GM06990 (cell line): ENCODE measurements around the gene REXO1.

ENCODE experiments used
- DNase-seq: peaks from one replicate; pipeline ENCODE4 v3.0.0-alpha.2; 2011; ENCODE audit not compliant: insufficient read length; ENCODE audit errors: extremely low read depth
- H3K27me3 ChIP-seq: replicated peaks from 2 replicates; pipeline ENCODE4 v1.6.0; 2011; ENCODE audit warnings: low read length; ENCODE audit not compliant: control insufficient read depth, insufficient read depth
- H3K36me3 ChIP-seq: 2 replicates; pipeline ENCODE4 v1.5.1; 2011; ENCODE audit warnings: low read length; ENCODE audit not compliant: control insufficient read depth, insufficient read depth
- H3K4me3 ChIP-seq: replicated peaks from 2 replicates; pipeline ENCODE4 v1.5.1; 2011; ENCODE audit warnings: low read depth, mild to moderate bottlenecking, control low read depth, low read length
- CTCF ChIP-seq: IDR thresholded peaks from 2 replicates; pipeline ENCODE4 v1.5.1; 2011; ENCODE audit warnings: low read length, control low read depth, mild to moderate bottlenecking, inconsistent platforms; ENCODE audit not compliant: insufficient read depth, poor library complexity, severe bottlenecking

The REXO1 gene

DNA sequence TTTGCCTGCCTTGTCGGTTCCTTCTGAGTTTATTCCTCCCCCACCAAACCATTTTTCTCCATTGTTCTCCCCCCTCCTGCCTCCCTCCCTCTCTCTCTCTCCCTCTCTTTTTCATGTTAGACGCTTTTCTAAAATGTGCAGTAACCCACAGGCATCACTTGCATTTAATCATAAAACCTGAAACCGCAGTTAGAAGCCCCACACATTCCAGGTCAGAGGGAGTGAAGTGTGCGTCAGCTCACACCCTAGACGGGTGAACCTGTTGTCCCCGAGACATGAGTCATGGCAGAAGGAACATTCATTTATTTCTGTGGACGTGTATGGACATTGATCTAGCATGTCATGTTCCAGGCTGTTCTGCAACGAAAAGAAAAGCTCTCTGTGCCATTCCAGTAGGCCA, 75.1 kb downstream of the REXO1 start:
- DNase-seq: no peak
- H3K27me3 ChIP-seq: peaks cover 3% of the 10 kb centered on the region

GRCh38 chr19:1770866-1771576, 77.3 kb downstream of the REXO1 start:
- no peak overlapping the region for H3K4me3 ChIP-seq
- TF ChIP-seq CTCF: no peak
- H3K36me3 ChIP-seq: no peaks in the 10 kb centered on the region
- no peak for DNase-seq
- no peaks in the 10 kb centered on the region; the same call in 1 of the 2 replicates for H3K27me3 ChIP-seq

More for the DNA sequence above, 75.1 kb downstream of the REXO1 start:
- no peak for TF ChIP-seq CTCF
- no peaks in the 10 kb centered on the region for H3K36me3 ChIP-seq
- no peak overlapping the region for H3K4me3 ChIP-seq

GRCh38 chr19:1769645-1769985, 78.7 kb downstream of the REXO1 start:
- Histone ChIP-seq H3K4me3 (no peak overlapping the region), H3K36me3 (no peaks in the 10 kb centered on the region), H3K27me3 (no peaks in the 10 kb centered on the region; the same call in 1 of the 2 replicates)
- DNase-seq: no peak
- TF ChIP-seq CTCF: no peak

DNA sequence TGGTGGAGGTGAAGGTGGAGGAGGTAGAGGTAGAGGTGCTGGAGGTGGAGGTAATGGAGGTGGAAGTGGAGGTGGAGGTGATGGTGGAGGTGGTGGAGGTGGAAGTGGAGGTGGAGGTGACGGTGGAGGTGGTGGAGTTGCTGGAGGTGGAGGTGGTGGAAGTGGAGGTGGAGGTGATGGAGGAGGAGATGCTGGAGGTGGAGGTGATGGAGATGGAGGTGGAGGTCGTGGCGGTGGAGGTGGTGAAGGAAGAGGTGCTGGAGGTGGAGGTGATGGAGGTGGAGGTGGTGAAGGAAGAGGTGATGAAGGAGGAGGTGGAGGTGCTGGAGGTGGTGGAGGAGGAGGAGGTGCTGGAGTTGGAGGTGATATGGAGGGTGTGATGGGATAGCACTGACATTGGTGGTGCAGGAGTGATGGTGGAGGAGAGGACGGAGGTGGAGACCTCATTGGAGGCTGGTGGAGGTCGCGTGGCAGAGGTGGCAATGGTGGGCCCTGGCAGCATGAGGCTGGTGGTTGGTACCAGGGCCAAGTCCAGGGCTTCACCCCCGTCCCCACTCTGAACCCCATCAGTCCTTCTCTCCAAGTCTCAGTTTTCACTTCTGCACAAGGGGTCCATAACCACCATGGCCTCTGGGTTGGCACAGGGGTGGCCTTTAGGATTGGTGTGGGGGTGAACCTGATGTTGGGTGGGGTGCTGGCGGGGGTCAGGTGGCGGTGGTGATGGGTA, 79.2 kb downstream of the REXO1 start:
- no peaks in the 10 kb centered on the region; the same call in 1 of the 2 replicates for H3K27me3 ChIP-seq
- no peak overlapping the region for H3K4me3 ChIP-seq
- no peak for TF ChIP-seq CTCF
- H3K36me3 ChIP-seq: no peaks in the 10 kb centered on the region
- DNase-seq: no peak

GRCh38 chr19:1768248-1768647, 80.0 kb downstream of the REXO1 start:
- Histone ChIP-seq H3K4me3 (no peak overlapping the region), H3K27me3 (no peaks in the 10 kb centered on the region; the same call in 1 of the 2 replicates), H3K36me3 (no peaks in the 10 kb centered on the region)
- peak; percentile 12 for TF ChIP-seq CTCF
- DNase-seq: no peak
